Measurements from ENCODE around the gene ADGRE2.

The ADGRE2 gene

GRCh38 chr19:14770136-14770535 is 8.2 kb downstream of the ADGRE2 start:
- 69% methylated on average over 5 of the region's 5 CpGs for WGBS
- H4K91ac ChIP-seq (ENCODE audit: low read length): no peak overlapping the region
- H3K9ac ChIP-seq (ENCODE audit: low read length): no peak overlapping the region

GRCh38 chr19:14769201-14769600 is 9.2 kb downstream of the ADGRE2 start:
- no peak overlapping the region for H3K23ac ChIP-seq (ENCODE audit: low read length in 2 of 2)
- no peak overlapping the region for H3K4me3 ChIP-seq (ENCODE audit: insufficient read depth in 1 of 2, low read depth in 1 of 2, low read length in 2 of 2)
- no peaks in the 10 kb centered on the region for H3K27me3 ChIP-seq (ENCODE audit: control insufficient read depth in 1 of 2, insufficient read depth in 1 of 2, low read length in 2 of 2)
- H3K4ac ChIP-seq (ENCODE audit: low read depth in 1 of 2, low read length in 2 of 2): no peak overlapping the region
- H3K18ac ChIP-seq (ENCODE audit: low read depth in 1 of 2, low read length in 2 of 2): no peak overlapping the region
- H4K91ac ChIP-seq (ENCODE audit: low read length): no peak overlapping the region
- H2BK5ac ChIP-seq (ENCODE audit: low read depth, low read length, poor library complexity, severe bottlenecking): no peak overlapping the region
- no peak overlapping the region for H4K8ac ChIP-seq (ENCODE audit: low read length)
- no peak overlapping the region for H2AFZ ChIP-seq (ENCODE audit: low read depth, low read length)
- no peak overlapping the region for H3K4me2 ChIP-seq (ENCODE audit: low read length, poor library complexity, severe bottlenecking)
- H3K36me3 ChIP-seq (ENCODE audit: control insufficient read depth in 1 of 2, insufficient read depth in 2 of 2, low read depth in 1 of 2, low read length in 2 of 2): no peaks in the 10 kb centered on the region
- H3K27ac ChIP-seq (ENCODE audit: low read length, poor library complexity, severe bottlenecking): no peak overlapping the region
- no peak overlapping the region for H2AK5ac ChIP-seq (ENCODE audit: low read length, severe bottlenecking)
- no peak overlapping the region for H2BK12ac ChIP-seq (ENCODE audit: low read length in 2 of 2)
- H3K9me3 ChIP-seq (ENCODE audit: control insufficient read depth, low read length): no peaks in the 10 kb centered on the region
- no peak overlapping the region for H2BK15ac ChIP-seq (ENCODE audit: low read depth, poor library complexity, severe bottlenecking)
- no peak overlapping the region for H2BK120ac ChIP-seq (ENCODE audit: low read depth, low read length)
- H3K14ac ChIP-seq (ENCODE audit: low read length in 2 of 2): no peak overlapping the region
- WGBS: 81% methylated on average over 5 of the region's 5 CpGs
- H3K79me1 ChIP-seq (replicated peaks; ENCODE audit: low read length, poor library complexity, severe bottlenecking): no peaks in the 10 kb centered on the region
- DNase-seq: no peak
- H3K9ac ChIP-seq (ENCODE audit: low read length): no peak overlapping the region
- H3K4me1 ChIP-seq (ENCODE audit: control insufficient read depth, insufficient read depth, low read depth, low read length): no peaks in the 10 kb centered on the region

More at GRCh38 chr19:14770136-14770535, 8.2 kb downstream of the ADGRE2 start:
- H3K4me3 ChIP-seq (ENCODE audit: insufficient read depth in 1 of 2, low read depth in 1 of 2, low read length in 2 of 2): no peak overlapping the region
- H3K79me1 ChIP-seq (replicated peaks; ENCODE audit: low read length, poor library complexity, severe bottlenecking): no peaks in the 10 kb centered on the region
- H3K14ac ChIP-seq (ENCODE audit: low read length in 2 of 2): no peak overlapping the region
- no peak overlapping the region for H2AK5ac ChIP-seq (ENCODE audit: low read length, severe bottlenecking)
- H3K4ac ChIP-seq (ENCODE audit: low read depth in 1 of 2, low read length in 2 of 2): no peak overlapping the region
- H3K36me3 ChIP-seq (ENCODE audit: control insufficient read depth in 1 of 2, insufficient read depth in 2 of 2, low read depth in 1 of 2, low read length in 2 of 2): no peaks in the 10 kb centered on the region
- no peak overlapping the region for H2BK15ac ChIP-seq (ENCODE audit: low read depth, poor library complexity, severe bottlenecking)
- no peak overlapping the region for H2BK12ac ChIP-seq (ENCODE audit: low read length in 2 of 2)
- no peak overlapping the region for H2BK120ac ChIP-seq (ENCODE audit: low read depth, low read length)
- H2AFZ ChIP-seq (ENCODE audit: low read depth, low read length): no peak overlapping the region
- no peak overlapping the region for H3K23ac ChIP-seq (ENCODE audit: low read length in 2 of 2)
- no peak overlapping the region for H4K8ac ChIP-seq (ENCODE audit: low read length)
- no peak for DNase-seq
- H3K27me3 ChIP-seq (ENCODE audit: control insufficient read depth in 1 of 2, insufficient read depth in 1 of 2, low read length in 2 of 2): no peaks in the 10 kb centered on the region
- H3K4me1 ChIP-seq (ENCODE audit: control insufficient read depth, insufficient read depth, low read depth, low read length): no peaks in the 10 kb centered on the region
- no peak overlapping the region for H3K18ac ChIP-seq (ENCODE audit: low read depth in 1 of 2, low read length in 2 of 2)
- H3K27ac ChIP-seq (ENCODE audit: low read length, poor library complexity, severe bottlenecking): no peak overlapping the region
- no peak overlapping the region for H3K4me2 ChIP-seq (ENCODE audit: low read length, poor library complexity, severe bottlenecking)
- no peak overlapping the region for H2BK5ac ChIP-seq (ENCODE audit: low read depth, low read length, poor library complexity, severe bottlenecking)
- no peaks in the 10 kb centered on the region for H3K9me3 ChIP-seq (ENCODE audit: control insufficient read depth, low read length)

- no peaks in the 10 kb centered on the region for H3K9me3 ChIP-seq (ENCODE audit: control insufficient read depth, low read length)
- no peak overlapping the region for H3K23ac ChIP-seq (ENCODE audit: low read length in 2 of 2)
- H4K91ac ChIP-seq (ENCODE audit: low read length): no peak overlapping the region
- H2BK15ac ChIP-seq (ENCODE audit: low read depth, poor library complexity, severe bottlenecking): no peak overlapping the region
- no peak overlapping the region for H3K27ac ChIP-seq (ENCODE audit: low read length, poor library complexity, severe bottlenecking)
- H4K8ac ChIP-seq (ENCODE audit: low read length): no peak overlapping the region
- H3K18ac ChIP-seq (ENCODE audit: low read depth in 1 of 2, low read length in 2 of 2): no peak overlapping the region
- no peak overlapping the region for H3K14ac ChIP-seq (ENCODE audit: low read length in 2 of 2)
- no peaks in the 10 kb centered on the region for H3K79me1 ChIP-seq (replicated peaks; ENCODE audit: low read length, poor library complexity, severe bottlenecking)
- no peak overlapping the region for H2BK12ac ChIP-seq (ENCODE audit: low read length in 2 of 2)
- H3K36me3 ChIP-seq (ENCODE audit: control insufficient read depth in 1 of 2, insufficient read depth in 2 of 2, low read depth in 1 of 2, low read length in 2 of 2): no peaks in the 10 kb centered on the region
- 58% methylated on average over 2 of the region's 2 CpGs for WGBS
- H3K4me1 ChIP-seq (ENCODE audit: control insufficient read depth, insufficient read depth, low read depth, low read length): no peaks in the 10 kb centered on the region
- no peak overlapping the region for H2BK5ac ChIP-seq (ENCODE audit: low read depth, low read length, poor library complexity, severe bottlenecking)
- no peak overlapping the region for H3K9ac ChIP-seq (ENCODE audit: low read length)
- no peak overlapping the region for H2AK5ac ChIP-seq (ENCODE audit: low read length, severe bottlenecking)
- H3K4me3 ChIP-seq (ENCODE audit: insufficient read depth in 1 of 2, low read depth in 1 of 2, low read length in 2 of 2): peak overlapping the region in 1 of 2 experiments; percentile 8
- no peak overlapping the region for H3K4me2 ChIP-seq (ENCODE audit: low read length, poor library complexity, severe bottlenecking)
- no peaks in the 10 kb centered on the region for H3K27me3 ChIP-seq (ENCODE audit: control insufficient read depth in 1 of 2, insufficient read depth in 1 of 2, low read length in 2 of 2)
- no peak for DNase-seq
- H3K4ac ChIP-seq (ENCODE audit: low read depth in 1 of 2, low read length in 2 of 2): no peak overlapping the region
- no peak overlapping the region for H2BK120ac ChIP-seq (ENCODE audit: low read depth, low read length)
- no peak overlapping the region for H2AFZ ChIP-seq (ENCODE audit: low read depth, low read length)
Observed at GRCh38 chr19:14768001-14768400, 10.4 kb downstream of the ADGRE2 start.

- no peak overlapping the region for H2BK5ac ChIP-seq (ENCODE audit: low read depth, low read length, poor library complexity, severe bottlenecking)
- H3K4ac ChIP-seq (ENCODE audit: low read depth in 1 of 2, low read length in 2 of 2): no peak overlapping the region
- H3K79me1 ChIP-seq (replicated peaks; ENCODE audit: low read length, poor library complexity, severe bottlenecking): no peaks in the 10 kb centered on the region
- no peak overlapping the region for H3K9ac ChIP-seq (ENCODE audit: low read length)
- no peaks in the 10 kb centered on the region for H3K4me1 ChIP-seq (ENCODE audit: control insufficient read depth, insufficient read depth, low read depth, low read length)
- H3K27me3 ChIP-seq (ENCODE audit: control insufficient read depth in 1 of 2, insufficient read depth in 1 of 2, low read length in 2 of 2): no peaks in the 10 kb centered on the region
- no peak overlapping the region for H4K91ac ChIP-seq (ENCODE audit: low read length)
- H3K14ac ChIP-seq (ENCODE audit: low read length in 2 of 2): no peak overlapping the region
- WGBS: 60% methylated on average over 2 of the region's 2 CpGs
- H3K27ac ChIP-seq (ENCODE audit: low read length, poor library complexity, severe bottlenecking): no peak overlapping the region
- H2BK120ac ChIP-seq (ENCODE audit: low read depth, low read length): no peak overlapping the region
- H2AK5ac ChIP-seq (ENCODE audit: low read length, severe bottlenecking): no peak overlapping the region
- H4K8ac ChIP-seq (ENCODE audit: low read length): no peak overlapping the region
- no peak overlapping the region for H3K4me2 ChIP-seq (ENCODE audit: low read length, poor library complexity, severe bottlenecking)
- H3K9me3 ChIP-seq (ENCODE audit: control insufficient read depth, low read length): no peaks in the 10 kb centered on the region
- no peaks in the 10 kb centered on the region for H3K36me3 ChIP-seq (ENCODE audit: control insufficient read depth in 1 of 2, insufficient read depth in 2 of 2, low read depth in 1 of 2, low read length in 2 of 2)
- H3K18ac ChIP-seq (ENCODE audit: low read depth in 1 of 2, low read length in 2 of 2): no peak overlapping the region
- H3K4me3 ChIP-seq (ENCODE audit: insufficient read depth in 1 of 2, low read depth in 1 of 2, low read length in 2 of 2): no peak overlapping the region
- H2BK12ac ChIP-seq (ENCODE audit: low read length in 2 of 2): no peak overlapping the region
- H3K23ac ChIP-seq (ENCODE audit: low read length in 2 of 2): no peak overlapping the region
- no peak for DNase-seq
- H2AFZ ChIP-seq (ENCODE audit: low read depth, low read length): no peak overlapping the region
- H2BK15ac ChIP-seq (ENCODE audit: low read depth, poor library complexity, severe bottlenecking): no peak overlapping the region
Observed at GRCh38 chr19:14767466-14767971, 10.8 kb downstream of the ADGRE2 start.
